GM21367 (cell line): Measurements from ENCODE around the gene TAGLN2.
A peak's percentile ranks its signal among the peaks of the same experiment; 100 is the strongest.
"Not testable (repeated sequence)": the region's sequence is repeated elsewhere in the genome, so short reads cannot be mapped to it uniquely, and the experiment has no call there.

ENCODE experiments used
- ATAC-seq: cut with Tn5 transposase; IDR thresholded peaks from one replicate; pipeline ENCODE4 v1.9.1; 2021; ENCODE audit not compliant: unreplicated experiment

Gene TAGLN2

GRCh38 chr1:159922511-159923202 is 2.6 kb downstream of the TAGLN2 start:
- no peak for ATAC-seq

- no peak for ATAC-seq
These were observed 3.4 kb downstream of the TAGLN2 start for GRCh38 chr1:159921700-159922504.

DNA sequence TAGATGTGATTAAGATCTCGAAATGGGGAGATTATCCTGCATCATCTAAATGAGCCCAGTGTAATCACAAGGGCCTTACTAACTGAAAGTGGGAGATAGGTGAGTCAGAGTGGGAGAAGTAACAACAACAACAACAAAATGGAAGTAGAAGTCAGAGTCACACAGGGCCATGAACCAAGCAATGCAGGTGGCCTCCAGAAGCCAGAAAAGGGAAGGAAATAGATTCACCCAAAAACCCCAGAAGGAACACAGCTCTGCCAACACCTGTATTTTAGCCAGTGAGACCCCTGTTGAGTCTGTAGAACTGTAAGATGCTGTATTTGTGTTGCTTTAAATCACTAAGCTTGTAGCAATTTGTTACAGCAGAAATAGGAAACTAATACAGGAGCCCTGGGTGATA is 4.1 kb downstream of the TAGLN2 start:
- ATAC-seq = peak; percentile 22

- ATAC-seq = no peak
These were observed 4.7 kb downstream of the TAGLN2 start for GRCh38 chr1:159920651-159921050.

- ATAC-seq = no peak
These were observed 5.1 kb downstream of the TAGLN2 start for GRCh38 chr1:159920202-159920601.

- ATAC-seq = no peak
These were observed 6.0 kb downstream of the TAGLN2 start for GRCh38 chr1:159919236-159919865.

GRCh38 chr1:159918352-159919200 is 6.7 kb downstream of the TAGLN2 start:
- no peak for ATAC-seq

- no peak for ATAC-seq
These were observed 7.6 kb downstream of the TAGLN2 start for GRCh38 chr1:159917533-159918351.

DNA sequence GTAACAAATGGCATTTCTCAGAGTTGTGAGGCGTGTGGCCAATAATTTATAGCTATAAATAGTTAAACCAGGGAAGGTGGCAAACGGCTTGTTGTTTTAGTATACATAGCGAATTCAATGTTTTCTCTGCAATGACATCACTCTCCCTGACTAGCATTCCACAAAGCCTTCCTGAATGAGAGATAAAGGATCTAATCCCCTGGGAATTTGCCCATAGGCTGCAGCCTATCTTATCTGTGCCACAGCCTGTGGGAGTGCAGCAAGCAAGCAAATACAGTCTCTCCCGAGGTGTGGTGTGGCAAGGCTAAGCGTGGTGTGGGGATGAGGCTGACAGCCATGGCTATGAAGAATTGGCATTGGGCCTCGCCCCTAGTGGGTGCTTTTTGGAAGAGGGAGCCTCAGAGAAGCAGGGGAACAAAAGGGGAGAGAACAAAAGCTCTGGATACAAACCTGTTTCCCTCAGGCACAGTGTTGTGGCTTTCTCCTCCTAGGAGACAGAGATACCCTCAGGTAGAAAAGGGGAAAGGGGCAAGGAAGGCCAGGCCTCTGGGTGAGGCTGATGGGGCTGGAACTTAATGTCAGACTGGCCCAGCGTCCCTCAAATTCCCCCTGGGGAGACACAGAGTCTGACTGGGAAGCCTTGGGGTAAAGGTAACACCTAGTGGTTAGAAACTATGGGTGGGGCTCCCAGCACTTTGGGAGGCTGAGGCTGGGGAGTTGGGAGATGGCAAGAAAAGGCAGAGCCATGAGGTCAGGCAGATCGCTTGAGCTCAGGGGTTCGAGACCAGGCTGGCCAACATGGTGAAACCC is 8.9 kb downstream of the TAGLN2 start:
- no peak for ATAC-seq

GRCh38 chr1:159915571-159916241 is 9.6 kb downstream of the TAGLN2 start:
- no peak for ATAC-seq

DNA sequence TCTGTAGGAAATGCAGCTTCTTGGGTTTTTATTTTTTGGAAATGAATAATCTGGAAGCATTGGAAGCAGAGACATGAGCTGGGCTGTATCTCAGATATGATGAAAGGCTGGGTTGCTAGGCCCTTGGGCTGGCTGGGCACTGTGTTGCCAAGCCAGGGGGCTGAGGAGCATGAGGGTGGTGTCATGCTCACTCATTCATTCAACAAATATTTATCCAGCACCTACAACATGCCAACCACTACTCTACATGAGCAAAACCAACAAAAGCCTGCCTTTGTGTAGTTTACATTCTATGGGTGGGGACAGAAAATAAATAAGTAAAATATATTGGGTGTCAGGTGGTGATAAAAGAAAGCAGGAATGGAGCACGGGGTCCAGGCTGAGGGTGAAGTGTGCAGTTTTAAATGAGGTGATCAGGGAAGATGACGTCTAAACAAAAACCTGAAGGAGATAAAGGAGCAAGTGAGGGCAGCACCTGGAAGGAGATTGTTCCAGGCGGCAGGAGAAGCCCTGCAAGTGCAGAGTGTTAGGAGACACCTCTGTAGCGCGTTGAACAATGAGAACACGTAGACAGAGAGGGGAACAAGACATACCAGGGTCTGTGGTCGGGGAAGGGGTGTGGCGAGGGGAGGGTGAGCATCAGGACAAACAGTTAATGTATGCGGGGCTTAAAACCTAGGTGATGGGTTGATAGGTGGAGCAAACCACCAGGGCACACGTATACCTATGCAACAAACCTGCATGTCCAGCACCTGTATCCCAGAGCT is 10.9 kb downstream of the TAGLN2 start:
- ATAC-seq = no peak

DNA sequence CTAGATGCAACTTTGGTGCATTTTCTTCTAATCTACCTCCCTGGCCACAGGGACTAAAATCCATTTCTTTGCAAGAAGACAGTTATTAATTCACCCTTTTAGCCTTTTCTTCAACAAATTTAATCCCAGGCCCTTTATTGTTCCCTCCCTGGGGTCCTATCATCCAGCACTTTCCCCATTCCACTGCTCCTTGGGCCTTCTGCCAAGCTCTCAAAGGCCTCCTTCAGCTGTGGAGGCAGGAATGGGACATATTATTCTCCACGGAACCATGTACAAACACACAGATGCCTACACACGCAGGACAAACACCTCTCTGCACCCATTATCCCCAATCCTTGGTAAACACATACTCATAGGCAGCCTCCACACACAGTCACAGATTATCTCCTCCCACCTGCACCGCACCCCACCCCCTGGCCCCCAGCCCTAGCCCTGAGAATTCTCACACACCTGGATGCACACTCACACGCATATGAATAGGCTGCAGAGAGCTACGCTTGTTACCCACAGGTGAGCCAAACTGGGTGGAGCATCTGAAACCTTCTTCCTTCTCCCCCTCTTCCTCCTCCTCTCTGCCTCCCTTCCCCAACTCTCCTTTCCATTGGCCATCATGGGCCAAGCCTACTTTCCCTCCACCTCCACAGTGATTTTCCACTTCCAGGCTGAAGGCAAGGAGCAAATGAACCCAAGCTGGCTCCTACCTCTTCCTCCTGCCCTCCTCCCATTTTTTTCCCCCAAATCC is 11.7 kb downstream of the TAGLN2 start:
- no peak for ATAC-seq

GRCh38 chr1:159911326-159912070 is 13.8 kb downstream of the TAGLN2 start:
- ATAC-seq = no peak

DNA sequence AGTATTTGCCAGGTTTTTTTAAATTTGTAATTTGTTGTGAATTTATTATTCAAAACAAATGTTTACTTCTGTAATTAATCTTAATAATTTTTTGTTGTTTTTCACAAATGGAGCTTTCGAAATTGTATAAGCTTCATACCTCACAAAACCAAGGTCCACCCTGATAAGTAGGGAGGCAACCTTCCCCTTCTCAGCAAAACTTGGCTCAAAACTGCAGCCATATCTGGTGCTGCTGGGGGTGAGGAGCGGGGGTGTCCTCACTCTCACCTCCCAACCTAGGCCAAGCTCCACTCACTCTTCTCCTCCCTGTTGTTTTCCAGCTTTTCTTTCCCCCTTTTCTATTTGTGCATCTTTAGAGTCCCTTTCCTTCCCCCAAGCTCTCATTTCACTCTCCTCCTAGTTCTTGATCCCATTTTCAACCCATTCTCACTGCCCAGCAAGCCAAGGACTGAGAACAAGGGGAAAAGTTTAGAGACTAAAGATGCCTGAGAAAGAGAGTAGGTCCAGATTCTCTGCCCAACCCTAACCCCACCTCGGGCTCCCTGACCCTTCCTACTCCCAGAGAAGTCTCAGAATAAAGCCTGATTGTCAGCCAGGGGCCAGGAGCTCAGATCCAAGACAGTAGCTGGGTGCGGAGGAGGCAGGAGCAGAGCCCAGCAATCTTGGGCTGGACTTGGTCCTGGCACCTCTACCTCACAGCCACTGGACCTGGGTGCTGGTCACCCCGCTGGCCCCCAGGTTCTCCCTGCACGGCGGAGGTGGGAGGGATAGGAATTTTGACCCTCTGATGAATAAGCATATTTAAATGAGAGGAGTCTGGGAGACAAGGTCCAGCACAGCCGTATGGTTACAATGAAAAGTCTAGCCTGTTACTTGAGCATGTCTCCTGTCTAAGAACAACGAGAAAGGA is 17.0 kb downstream of the TAGLN2 start:
- ATAC-seq = no peak

DNA sequence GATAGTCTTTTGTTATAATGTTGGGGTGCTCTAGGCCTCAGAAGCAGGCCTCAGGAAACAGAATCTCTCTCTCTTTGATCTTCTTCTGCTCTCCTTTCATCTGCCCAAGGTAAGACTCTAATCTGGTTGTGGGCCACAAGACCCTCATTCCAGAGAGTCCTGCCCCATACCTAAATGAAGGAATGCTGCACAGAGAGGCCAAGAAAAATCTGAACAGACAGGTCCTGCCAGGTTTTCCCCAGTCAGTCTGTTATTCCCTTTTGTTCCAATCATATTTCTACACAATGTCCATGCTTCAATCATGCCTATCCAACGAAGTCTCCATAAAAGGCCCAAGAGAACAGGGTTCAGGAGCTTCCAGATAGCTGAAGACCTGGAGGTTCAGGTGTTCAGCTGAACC is 18.3 kb downstream of the TAGLN2 start:
- no peak for ATAC-seq

- ATAC-seq = not testable (repeated sequence)
These were observed 21.3 kb downstream of the TAGLN2 start for GRCh38 chr1:159904036-159904435.
